Uterus (tissue), 4 donors: ENCODE data around the gene SLC38A5. TPM values are rescaled to one million over a fixed set of nuclear protein-coding genes. Genes with fewer than 3 reads are reported as not detected.

Source experiments
- DNase-seq, 2 donors: peaks; one replicate each; pipeline ENCODE4 v3.0.0-alpha.2; 2019 to 2020
- H3K27ac ChIP-seq, 2 donors: fragments of 200-600 bp; sonication (generic); 1 replicate in 1 of 2; 2 replicates in 1 of 2; pipeline ENCODE4 v1.5.1; 2016 to 2018
- H3K27me3 ChIP-seq, 2 donors: fragments of 200-600 bp; sonication (generic); one replicate each; pipeline ENCODE4 v1.5.1; 2018 to 2019; ENCODE audit warnings: control low read depth in 1 of 2
- H3K36me3 ChIP-seq, 2 donors: fragments of 200-600 bp; sonication (generic); one replicate each; pipeline ENCODE4 v1.5.1; 2019; ENCODE audit warnings: control low read depth in 1 of 2
- H3K4me1 ChIP-seq, 2 donors: fragments of 200-600 bp; sonication (generic); one replicate each; pipeline ENCODE4 v1.5.1; 2018 to 2019; ENCODE audit warnings: control low read depth in 1 of 2
- H3K4me3 ChIP-seq, 2 donors: fragments of 200-600 bp; sonication (generic); 1 replicate in 1 of 2; 2 replicates in 1 of 2; pipeline ENCODE4 v1.5.1; 2018 to 2019; ENCODE audit warnings: mild to moderate bottlenecking in 1 of 2
- H3K9me3 ChIP-seq, 2 donors: fragments of 200-600 bp; sonication (generic); one replicate each; pipeline ENCODE4 v1.5.1; 2019; ENCODE audit warnings: control low read depth in 1 of 2
- CTCF ChIP-seq, 4 experiments: fragments of 200-600 bp in 2 of 4; fragments of 450-650 bp in 2 of 4; sonication (generic) in 2 of 4; IDR thresholded peaks; one replicate each; pipeline ENCODE4 v1.5.1; 2016 to 2019; ENCODE audit warnings: antibody characterized with exemption in 4 of 4, mild to moderate bottlenecking in 2 of 4, moderate library complexity in 1 of 4
- POLR2A ChIP-seq, 2 donors: fragments of 450-650 bp; IDR thresholded peaks; one replicate each; pipeline ENCODE4 v1.6.1; 2016; ENCODE audit warnings: antibody characterized with exemption in 2 of 2, mild to moderate bottlenecking in 1 of 2, moderate library complexity in 1 of 2
- intact Hi-C: fragments of 100-400 bp; cut with DNase I; formaldehyde crosslinking; loops from one replicate; pipeline ENCODE4 v1.15.1; 2023; ENCODE audit warnings: low total_unique reads
- total RNA-seq, 4 donors: library from RNA; depleted of rRNA in 3 of 4; stranded (reverse); fragments of >200 nt in 3 of 4; gene quantifications; one replicate each; pipeline versions ENCODE4 v1.1.0 to v1.2.4, GENCODE V29; 2014 to 2023
- donor health status: DM: yes; HTN: yes; CAD: no.

The SLC38A5 gene
- total RNA-seq, 4 donors from 2014 or later: 1.8 to 8.1 (median 4.8) TPM

- H3K4me3 ChIP-seq: no peak overlapping the region
- no peak overlapping the region for H3K27ac ChIP-seq
- no peaks in the 10 kb centered on the region for H3K36me3 ChIP-seq
- no peaks in the 10 kb centered on the region for H3K4me1 ChIP-seq
- no peak for DNase-seq
- H3K27me3 ChIP-seq: no peaks in the 10 kb centered on the region
- H3K9me3 ChIP-seq: no peaks in the 10 kb centered on the region
- intact Hi-C loops: no loop called here
- TF ChIP-seq CTCF (IDR thresholded peaks at IDR 0.05) (no peak), POLR2A (IDR thresholded peaks at IDR 0.05) (no peak)
Measured at GRCh38 chrX:48514868-48515460, 44.9 kb upstream of the SLC38A5 start.

GRCh38 chrX:48514126-48514806, 44.2 kb upstream of the SLC38A5 start:
- Histone ChIP-seq H3K36me3 (no peaks in the 10 kb centered on the region), H3K27me3 (no peaks in the 10 kb centered on the region), H3K4me1 (no peaks in the 10 kb centered on the region), H3K4me3 (no peak overlapping the region), H3K9me3 (no peaks in the 10 kb centered on the region), H3K27ac (no peak overlapping the region)
- TF ChIP-seq CTCF (IDR thresholded peaks at IDR 0.05) (no peak), POLR2A (IDR thresholded peaks at IDR 0.05) (no peak)
- intact Hi-C loops: no loop called here
- DNase-seq: no peak

- Histone ChIP-seq H3K4me1 (no peaks in the 10 kb centered on the region), H3K9me3 (no peaks in the 10 kb centered on the region), H3K4me3 (no peak overlapping the region), H3K27ac (no peak overlapping the region), H3K36me3 (no peaks in the 10 kb centered on the region), H3K27me3 (no peaks in the 10 kb centered on the region)
- no peak for TF ChIP-seq CTCF (IDR thresholded peaks at IDR 0.05)
- no peak for TF ChIP-seq POLR2A (IDR thresholded peaks at IDR 0.05)
- DNase-seq: no peak
- intact Hi-C loops: no loop called here
Measured at GRCh38 chrX:48513670-48514069, 43.6 kb upstream of the SLC38A5 start.

GRCh38 chrX:48512371-48512935, 42.4 kb upstream of the SLC38A5 start:
- Histone ChIP-seq H3K36me3 (no peaks in the 10 kb centered on the region), H3K27ac (no peak overlapping the region), H3K4me3 (no peak overlapping the region), H3K9me3 (no peaks in the 10 kb centered on the region), H3K4me1 (no peaks in the 10 kb centered on the region), H3K27me3 (no peaks in the 10 kb centered on the region)
- TF ChIP-seq CTCF (IDR thresholded peaks at IDR 0.05) (no peak), POLR2A (IDR thresholded peaks at IDR 0.05) (no peak)
- intact Hi-C loops: no loop called here
- no peak for DNase-seq

GRCh38 chrX:48511560-48511959, 41.5 kb upstream of the SLC38A5 start:
- intact Hi-C loops: no loop called here
- H3K27ac ChIP-seq: no peak overlapping the region

More at GRCh38 chrX:48511560-48511959, 41.5 kb upstream of the SLC38A5 start:
- Histone ChIP-seq H3K27me3 (no peaks in the 10 kb centered on the region), H3K4me1 (no peaks in the 10 kb centered on the region), H3K9me3 (no peaks in the 10 kb centered on the region), H3K4me3 (no peak overlapping the region), H3K36me3 (no peaks in the 10 kb centered on the region)
- no peak for DNase-seq
- TF ChIP-seq POLR2A (IDR thresholded peaks at IDR 0.05) (no peak), CTCF (IDR thresholded peaks at IDR 0.05) (no peak)
